GM21447 (cell line): Measurements from ENCODE around the gene EIF3D.

Experiments
- ATAC-seq: cut with Tn5 transposase; IDR thresholded peaks from one replicate; pipeline ENCODE4 v1.9.1; 2021; ENCODE audit not compliant: unreplicated experiment

EIF3D gene

DNA sequence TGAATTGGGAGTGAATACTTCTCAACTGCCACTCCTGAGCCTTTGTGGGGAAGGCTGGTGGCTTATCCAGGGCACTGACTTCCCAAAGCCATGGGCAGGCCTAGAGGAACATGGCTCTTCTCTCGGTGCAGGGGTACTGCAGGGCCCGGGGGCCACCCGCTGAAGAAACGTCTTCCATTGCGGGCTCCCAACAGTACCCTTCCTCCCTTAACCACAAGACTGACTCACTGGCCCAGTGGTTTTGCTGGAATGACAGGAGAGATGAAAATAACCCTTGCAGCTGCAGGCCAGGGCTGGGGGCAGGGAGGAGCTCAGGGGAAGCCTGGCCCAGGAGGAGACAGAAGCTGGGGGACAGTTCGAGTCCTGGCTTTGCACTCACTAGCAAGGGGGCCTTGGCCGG, 61.0 kb downstream of the EIF3D start:
- ATAC-seq, result no peak

DNA sequence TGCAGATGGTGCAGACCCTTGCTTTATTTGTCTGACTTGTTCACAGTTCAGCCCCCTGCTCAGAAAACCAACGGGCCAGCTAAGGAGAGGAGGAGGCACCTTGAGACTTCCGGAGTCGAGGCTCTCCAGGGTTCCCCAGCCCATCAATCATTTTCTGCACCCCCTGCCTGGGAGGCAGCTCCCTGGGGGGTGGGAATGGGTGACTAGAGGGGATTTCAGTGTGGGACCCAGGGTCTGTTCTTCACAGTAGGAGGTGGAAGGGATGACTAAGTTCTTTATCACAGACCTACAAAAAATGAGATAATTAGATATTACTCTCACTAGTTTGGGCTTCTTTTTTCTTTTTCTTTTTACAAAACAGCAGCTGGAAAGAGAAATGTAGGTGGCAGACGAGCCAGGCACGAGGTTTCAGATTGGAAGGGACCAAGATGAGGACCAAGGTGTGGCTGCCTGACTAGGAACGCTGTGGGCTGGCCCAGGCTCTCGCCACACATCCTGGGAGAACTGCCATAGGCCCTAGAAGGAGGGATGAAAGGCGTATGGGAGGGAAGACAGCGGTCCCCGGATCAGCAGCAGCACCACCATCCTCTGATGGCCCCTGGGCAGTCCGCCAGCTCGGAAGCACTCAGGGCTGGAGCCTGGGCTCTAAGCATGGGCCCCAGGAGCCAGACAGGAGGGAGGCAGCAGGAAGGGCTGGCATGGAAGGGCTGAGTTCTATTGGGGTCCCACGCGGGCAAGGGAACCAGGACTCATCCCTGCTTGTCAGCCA, 61.7 kb downstream of the EIF3D start:
- no peak for ATAC-seq

DNA sequence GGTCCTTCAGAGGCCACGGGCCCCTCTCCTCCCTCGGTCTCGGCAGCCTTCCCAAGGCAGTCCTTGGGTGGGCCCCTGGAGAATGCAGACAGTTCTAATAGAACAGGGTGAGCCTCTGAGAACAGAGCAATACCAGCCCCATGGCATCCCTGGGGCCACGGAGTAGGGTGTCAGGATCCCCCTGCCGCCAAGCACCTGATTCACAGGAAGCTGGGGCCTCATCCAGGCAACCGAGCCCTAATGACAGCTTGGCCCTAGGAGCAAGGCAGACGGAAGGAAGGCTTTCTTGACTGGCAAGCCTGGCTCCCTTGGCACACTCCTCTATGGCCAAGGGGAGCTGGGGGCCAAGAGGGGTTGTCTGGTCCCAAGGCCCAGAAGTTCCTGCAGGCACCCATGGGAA, 62.7 kb downstream of the EIF3D start:
- no peak for ATAC-seq

DNA sequence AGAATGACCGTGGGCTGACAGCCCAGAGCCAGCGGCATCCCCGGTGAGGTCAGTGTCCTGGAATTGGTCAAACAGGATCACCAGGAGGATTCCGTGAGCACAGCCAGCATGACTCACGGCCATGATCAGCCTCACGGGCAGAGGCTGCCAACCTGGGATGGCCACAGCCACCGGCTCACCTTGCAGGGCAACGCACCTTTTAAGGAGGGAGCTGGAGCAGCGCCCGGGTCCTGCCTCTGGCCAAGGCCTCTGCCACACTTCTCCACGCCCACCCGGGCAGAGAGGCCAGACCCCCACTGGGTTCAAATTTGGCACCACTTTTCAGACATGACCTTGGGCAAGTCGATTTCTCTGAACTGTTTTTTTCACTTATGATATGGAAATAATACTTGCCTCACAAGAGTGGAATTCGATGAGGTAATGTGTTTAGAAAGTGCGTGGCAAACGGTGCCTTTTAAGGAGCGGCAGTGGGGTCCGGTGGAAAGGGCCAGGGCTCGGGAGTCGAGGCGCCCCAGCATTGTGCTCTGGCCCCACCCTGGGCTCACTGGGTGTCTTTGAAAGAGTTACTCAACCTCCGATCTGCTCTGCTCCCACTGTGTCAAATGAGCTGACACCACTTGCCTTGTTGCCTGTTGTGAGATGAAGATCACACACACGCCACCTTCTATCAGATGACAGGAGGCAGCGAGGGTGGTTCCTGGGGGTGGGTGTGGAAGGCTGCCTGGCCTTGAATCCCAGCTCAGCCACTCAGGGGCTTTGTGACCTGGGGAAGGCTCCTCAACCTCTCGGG, 63.5 kb downstream of the EIF3D start:
- no peak for ATAC-seq

DNA sequence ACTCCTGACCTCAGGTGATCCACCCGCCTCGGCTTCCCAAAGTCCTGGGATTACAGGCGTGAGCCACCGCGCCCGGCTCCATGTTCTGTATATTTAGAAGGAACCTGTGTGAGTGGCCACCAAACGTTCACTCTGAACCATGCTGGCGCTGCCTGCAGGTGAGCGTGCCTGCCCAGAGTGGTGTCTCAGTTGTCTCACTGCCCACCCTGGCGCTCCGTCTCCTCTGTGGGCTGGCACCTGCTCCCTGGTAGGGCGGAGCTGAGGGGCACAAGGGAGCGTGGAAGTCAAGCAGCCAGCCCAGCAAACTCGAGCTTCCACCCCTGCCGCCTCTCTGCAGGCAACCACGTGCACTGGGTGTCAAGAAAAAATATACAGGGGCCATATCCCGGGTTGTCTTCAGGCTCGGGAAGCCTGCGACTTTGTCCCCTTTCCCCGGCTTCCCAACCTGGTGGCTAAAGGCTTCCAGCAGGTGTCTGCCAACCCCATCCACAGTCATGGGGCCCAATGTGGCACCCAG, 64.2 kb downstream of the EIF3D start:
- no peak for ATAC-seq

DNA sequence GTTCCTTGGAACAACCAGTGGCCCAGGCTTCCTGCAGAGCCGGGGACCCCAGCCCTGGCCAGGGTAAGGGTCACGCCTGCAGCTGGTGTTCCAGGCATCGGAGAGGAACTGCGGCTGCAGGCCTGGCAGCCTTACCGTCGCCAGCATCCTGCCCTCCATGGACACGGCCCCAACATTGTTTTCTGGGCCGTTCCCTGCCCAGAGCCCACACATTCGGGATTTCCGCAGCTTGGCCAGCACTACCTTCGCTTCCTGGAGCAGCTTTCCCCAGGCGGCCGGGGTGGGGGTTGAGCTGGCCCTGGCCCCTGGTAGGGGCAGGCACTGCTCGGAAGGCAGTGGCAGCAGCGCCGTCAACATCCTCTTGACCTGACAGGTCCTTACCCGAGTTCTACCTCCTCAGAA, 65.2 kb downstream of the EIF3D start:
- no peak for ATAC-seq

DNA sequence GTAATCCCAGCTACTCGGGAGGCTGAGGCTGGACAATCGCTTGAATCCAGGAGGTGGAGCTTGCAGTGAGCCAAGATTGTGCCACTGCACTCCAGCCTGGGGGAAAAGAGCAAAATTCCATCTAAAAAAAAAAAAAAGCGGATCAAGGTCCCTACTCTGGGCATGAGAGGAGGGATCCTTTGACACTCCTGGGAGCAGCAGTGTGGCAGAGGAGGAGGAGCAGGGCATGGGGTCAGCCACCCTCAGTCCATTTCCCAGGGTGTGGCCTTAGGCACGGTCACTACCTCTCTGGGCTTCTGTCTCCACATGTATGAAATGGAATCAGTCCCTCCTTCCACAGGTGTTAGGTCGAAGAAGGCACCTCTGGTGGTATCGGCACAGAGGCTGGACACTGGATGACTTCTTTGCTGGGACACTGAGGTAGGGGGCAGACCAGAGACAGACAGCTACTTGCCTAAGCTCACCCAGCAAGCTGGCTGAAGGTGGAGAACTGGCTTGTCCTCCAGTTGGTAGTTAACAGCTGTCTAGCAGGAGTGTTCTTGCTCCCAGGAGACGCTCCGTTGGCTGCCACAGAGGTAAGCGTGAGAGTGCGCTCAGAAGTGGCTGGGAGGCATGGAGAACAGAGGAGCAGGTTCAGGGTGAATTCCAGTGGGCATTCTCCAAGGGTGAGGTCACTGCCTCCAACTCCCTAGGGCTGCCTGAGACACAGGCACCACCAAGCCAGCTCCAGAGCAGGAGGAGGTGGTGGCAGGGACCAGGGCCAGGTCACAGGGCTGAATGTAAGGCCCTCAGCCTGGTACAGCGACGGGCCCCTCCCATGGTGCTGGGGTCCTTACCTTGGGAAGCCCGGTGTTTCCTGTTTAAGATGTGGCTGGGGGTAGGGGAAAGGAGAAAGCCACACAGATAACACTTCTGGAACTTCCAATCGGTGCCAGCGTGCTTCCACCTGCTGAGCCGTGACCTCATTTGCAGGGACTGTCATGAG, 67.0 kb downstream of the EIF3D start:
- no peak for ATAC-seq
